ENCODE data around the gene TBC1D2B. TPM values are rescaled to one million over a fixed set of nuclear protein-coding genes. Genes with fewer than 3 reads are reported as not detected.

The TBC1D2B gene
- polyA plus RNA-seq, 1 donor (not counting 4 experiments of a cell fraction or from before 2014, with no cell fraction given) = 27.0 TPM

DNA sequence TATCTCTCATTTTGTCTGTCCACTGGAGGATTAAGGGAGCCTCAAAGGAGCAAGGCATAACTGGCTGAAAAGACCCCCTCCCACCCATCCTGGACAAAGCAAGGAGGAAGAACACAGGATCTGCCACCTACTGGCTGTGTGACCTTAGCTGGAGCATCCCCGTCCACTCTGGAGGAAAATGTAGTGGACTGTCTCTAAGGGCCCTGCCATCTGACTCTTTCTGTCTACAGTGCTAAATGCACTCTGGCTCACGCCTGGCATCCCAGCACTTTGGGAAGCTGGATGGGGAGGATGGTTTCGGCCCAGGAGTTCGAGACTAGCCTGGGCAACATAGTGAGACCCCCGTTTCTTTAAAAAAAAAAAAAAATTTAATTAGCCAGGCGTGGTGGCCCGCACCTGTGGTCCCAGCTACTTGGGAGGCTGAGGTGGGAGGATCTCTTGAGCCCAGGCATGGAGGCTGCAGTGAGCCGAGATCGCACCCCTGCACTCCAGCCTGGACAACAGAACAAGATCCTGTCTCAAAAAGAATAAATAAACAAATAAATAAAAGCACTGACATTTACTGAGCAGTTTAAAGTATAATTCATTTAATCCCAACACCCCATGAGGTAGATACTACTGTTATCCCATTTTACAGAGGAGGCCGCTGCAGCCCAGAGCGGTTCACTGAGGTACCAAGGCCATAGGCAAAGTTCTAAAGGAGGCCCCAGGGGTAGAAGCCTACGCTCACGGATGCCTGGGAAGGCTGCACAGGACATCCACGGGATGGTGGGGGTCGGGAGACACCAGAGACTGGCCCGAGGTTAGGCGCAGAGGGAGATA lies 1.1 kb downstream of the TBC1D2B start:
- Histone ChIP-seq H3K9me1 (ENCODE audit: control insufficient read depth, extremely low read depth, insufficient read depth, low read length) (peaks cover 2% of the 10 kb centered on the region), H3K79me2 (ENCODE audit: control insufficient read depth, insufficient read depth, low read length) (peaks cover 48% of the 10 kb centered on the region), H4K20me1 (ENCODE audit: control insufficient read depth, extremely low read depth, insufficient read depth, low read length) (no peaks in the 10 kb centered on the region), H3K9ac (ENCODE audit: control insufficient read depth, extremely low read depth, insufficient read depth, low read length) (peak overlapping the region; percentile 79), H3K27ac (ENCODE audit: control insufficient read depth, insufficient read depth, low read length) (peak overlapping the region; percentile 49), H3K36me3 (ENCODE audit: control insufficient read depth in 2 of 2, extremely low read depth in 1 of 2, insufficient read depth in 2 of 2, low read length in 2 of 2) (no peaks in the 10 kb centered on the region), H3K4me1 (ENCODE audit: control insufficient read depth, extremely low read depth, insufficient read depth, low read length) (peaks cover 19% of the 10 kb centered on the region), H3K9me3 (ENCODE audit: control insufficient read depth, low read depth, low read length) (no peaks in the 10 kb centered on the region), H3K4me3 (ENCODE audit: control insufficient read depth in 2 of 3, extremely low read depth in 1 of 3, insufficient read depth in 2 of 3, low read depth in 1 of 3, low read length in 3 of 3) (peak overlapping the region; percentile 68 to 97 (median 89)), H3K4me2 (ENCODE audit: control insufficient read depth, extremely low read depth, insufficient read depth, low read depth, low read length) (peak overlapping the region; percentile 96), H3K27me3 (ENCODE audit: control insufficient read depth, extremely low read depth, insufficient read depth, low read length) (no peaks in the 10 kb centered on the region), H2AFZ (ENCODE audit: control insufficient read depth, low read length) (peak overlapping the region; percentile 90)
- dilution Hi-C loops (cut with MboI; ENCODE audit: extremely low pct_ligation_motif_present, low sequenced_read_pairs) = no loop called here
- no peak for DNase-seq (ENCODE audit: low read depth, low spot score)
- TF ChIP-seq EZH2 (IDR thresholded peaks at IDR 0.05; ENCODE audit: low read length) (no peak), CTCF (optimal IDR thresholded peaks at IDR 0.05 in 1 of 3, IDR thresholded peaks at IDR 0.05 in 1 of 3, conservative IDR thresholded peaks at IDR 0.05 in 1 of 3; ENCODE audit: extremely low read depth in 1 of 3, insufficient read depth in 2 of 3, low read length in 3 of 3) (peak in 1 of 3 experiments; percentile 25)
- no peak for FAIRE-seq

DNA sequence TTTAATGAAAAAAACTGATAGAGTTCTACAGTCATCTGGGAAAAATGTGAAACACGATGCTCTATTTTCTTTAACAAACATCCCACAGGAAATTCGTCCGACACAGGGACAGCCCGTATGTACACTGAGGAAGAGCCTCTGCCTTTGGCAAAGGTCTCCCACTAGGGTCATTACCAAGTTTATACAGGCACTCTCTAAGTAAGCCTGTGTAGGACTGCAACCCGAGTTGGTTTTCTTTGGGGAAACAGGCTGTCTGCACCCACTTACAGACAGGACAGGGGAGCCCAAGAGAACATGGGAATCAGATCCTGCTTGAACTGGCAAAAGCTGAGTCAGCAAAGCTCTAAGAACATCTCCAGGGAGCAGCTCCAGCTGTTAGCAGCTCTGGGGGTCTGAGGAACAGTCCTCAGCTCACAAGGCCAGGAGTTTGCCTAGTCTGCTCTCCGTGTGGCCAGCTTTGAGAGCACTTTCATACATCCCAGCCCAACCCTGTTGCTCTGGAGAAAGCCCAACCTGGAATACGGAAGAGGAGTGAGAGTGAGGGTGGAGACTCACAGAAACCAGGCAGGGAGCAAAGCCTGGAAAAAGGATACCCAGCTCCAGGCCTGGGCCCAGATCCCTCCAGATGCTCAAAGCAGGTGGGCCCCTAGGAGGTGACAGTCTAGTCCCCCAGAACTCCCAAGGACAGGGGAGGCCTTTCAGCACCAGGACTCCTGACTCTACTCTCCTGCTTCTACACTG lies 1.9 kb downstream of the TBC1D2B start:
- no peak for TF ChIP-seq CTCF (optimal IDR thresholded peaks at IDR 0.05 in 1 of 3, IDR thresholded peaks at IDR 0.05 in 1 of 3, conservative IDR thresholded peaks at IDR 0.05 in 1 of 3; ENCODE audit: extremely low read depth in 1 of 3, insufficient read depth in 2 of 3, low read length in 3 of 3)
- DNase-seq (ENCODE audit: low read depth, low spot score) (no peak), FAIRE-seq (peak; percentile 43)
- H4K20me1 ChIP-seq (ENCODE audit: control insufficient read depth, extremely low read depth, insufficient read depth, low read length) = no peaks in the 10 kb centered on the region
- no peaks in the 10 kb centered on the region for H3K27me3 ChIP-seq (ENCODE audit: control insufficient read depth, extremely low read depth, insufficient read depth, low read length)
- no peaks in the 10 kb centered on the region for H3K9me3 ChIP-seq (ENCODE audit: control insufficient read depth, low read depth, low read length)
- peaks cover 2% of the 10 kb centered on the region for H3K9me1 ChIP-seq (ENCODE audit: control insufficient read depth, extremely low read depth, insufficient read depth, low read length)
- peaks cover 54% of the 10 kb centered on the region for H3K79me2 ChIP-seq (ENCODE audit: control insufficient read depth, insufficient read depth, low read length)
- H3K4me1 ChIP-seq (ENCODE audit: control insufficient read depth, extremely low read depth, insufficient read depth, low read length) = peaks cover 19% of the 10 kb centered on the region
- dilution Hi-C loops (cut with MboI; ENCODE audit: extremely low pct_ligation_motif_present, low sequenced_read_pairs) = no loop called here
- peak overlapping the region; percentile 68 to 97 (median 89) for H3K4me3 ChIP-seq (ENCODE audit: control insufficient read depth in 2 of 3, extremely low read depth in 1 of 3, insufficient read depth in 2 of 3, low read depth in 1 of 3, low read length in 3 of 3)
- no peaks in the 10 kb centered on the region for H3K36me3 ChIP-seq (ENCODE audit: control insufficient read depth in 2 of 2, extremely low read depth in 1 of 2, insufficient read depth in 2 of 2, low read length in 2 of 2)
- H3K9ac ChIP-seq (ENCODE audit: control insufficient read depth, extremely low read depth, insufficient read depth, low read length) = peak overlapping the region; percentile 79
- peak overlapping the region; percentile 49 for H3K27ac ChIP-seq (ENCODE audit: control insufficient read depth, insufficient read depth, low read length)
- peak overlapping the region; percentile 5 for H2AFZ ChIP-seq (ENCODE audit: control insufficient read depth, low read length)
- H3K4me2 ChIP-seq (ENCODE audit: control insufficient read depth, extremely low read depth, insufficient read depth, low read depth, low read length) = peak overlapping the region; percentile 96

Measured in keratinocyte (primary cell).